WTC11 (cell line): ENCODE results near the gene CYREN. TPM values are rescaled to one million over a fixed set of nuclear protein-coding genes. Genes with fewer than 3 reads are reported as not detected.

ENCODE experiments used
- ATAC-seq: fragments of 200-7000 bp; cut with Tn5 transposase; 2 replicates; pipeline ENCODE4 v1.10.0; 2021; ENCODE audit warnings: mild to moderate bottlenecking, moderate library complexity
- CTCF ChIA-PET: fragments of 300-600 bp; sonication (Branson Sonifier 250); formaldehyde crosslinking; loops from one replicate; lab custom pipeline; 2021; ENCODE audit warnings: antibody characterized with exemption; lab: Charles Lee
- POLR2A ChIA-PET: fragments of 350-600 bp; sonication (Branson Sonifier 250); formaldehyde crosslinking; loops from one replicate; lab custom pipeline; 2021; ENCODE audit warnings: antibody characterized with exemption; lab: Charles Lee
- DNase-seq: peaks from one replicate; pipeline ENCODE4 v3.0.0; 2021; ENCODE audit warnings: low spot score
- H3K27ac Mint-ChIP-seq: 2 replicates; pipeline ENCODE4 v1.8.0; 2021; ENCODE audit warnings: mixed read lengths
- H3K27me3 Mint-ChIP-seq: 2 replicates; pipeline ENCODE4 v1.8.0; 2021; ENCODE audit warnings: low read depth, mild to moderate bottlenecking, moderate library complexity, mixed read lengths
- H3K36me3 Mint-ChIP-seq: 2 replicates; pipeline ENCODE4 v1.8.0; 2021; ENCODE audit warnings: mixed read lengths
- H3K4me1 Mint-ChIP-seq: 2 replicates; pipeline ENCODE4 v1.8.0; 2022; ENCODE audit warnings: mixed read lengths
- H3K4me3 Mint-ChIP-seq: 2 replicates; pipeline ENCODE4 v1.8.0; 2021; ENCODE audit warnings: mild to moderate bottlenecking, moderate library complexity, mixed read lengths
- H3K9me3 Mint-ChIP-seq: 2 replicates; pipeline ENCODE4 v1.8.0; 2021; ENCODE audit warnings: mixed read lengths
- CREM ChIP-seq: sonication (generic); formaldehyde crosslinking; IDR thresholded peaks from 2 replicates; pipeline ENCODE4 v1.8.1; 2022; ENCODE audit warnings: mild to moderate bottlenecking, missing genetic modification reagents, moderate library complexity
- ETV6 ChIP-seq: sonication (generic); formaldehyde crosslinking; IDR thresholded peaks from 2 replicates; pipeline ENCODE4 v1.8.1; 2022; ENCODE audit warnings: mild to moderate bottlenecking, missing genetic modification reagents
- PRRX2 ChIP-seq: fragments of 250-450 bp; sonication (Bioruptor Pico); IDR thresholded peaks from 2 replicates; pipeline ENCODE4 v1.8.0; 2021; ENCODE audit warnings: mild to moderate bottlenecking
- RELA ChIP-seq: sonication (generic); formaldehyde crosslinking; IDR thresholded peaks from 2 replicates; pipeline ENCODE4 v1.8.1; 2022; ENCODE audit warnings: missing genetic modification reagents, mild to moderate bottlenecking, borderline replicate concordance
- SMAD4 ChIP-seq: sonication (generic); formaldehyde crosslinking; IDR thresholded peaks from 2 replicates; pipeline ENCODE4 v1.8.0; 2022; ENCODE audit warnings: mild to moderate bottlenecking, missing genetic modification reagents
- ZBTB21 ChIP-seq: sonication (generic); formaldehyde crosslinking; IDR thresholded peaks from 2 replicates; pipeline ENCODE4 v1.8.1; 2023; ENCODE audit warnings: mild to moderate bottlenecking, missing genetic modification reagents, borderline replicate concordance
- ZNF138 ChIP-seq: sonication (generic); formaldehyde crosslinking; conservative IDR thresholded peaks from 2 replicates; pipeline ENCODE4 v1.8.1; 2022; ENCODE audit warnings: mild to moderate bottlenecking, moderate library complexity, missing genetic modification reagents
- ZNF396 ChIP-seq: fragments of 250-450 bp; sonication (Bioruptor Pico); IDR thresholded peaks from 2 replicates; pipeline ENCODE4 v1.8.0; 2021; ENCODE audit warnings: mild to moderate bottlenecking, moderate library complexity, borderline replicate concordance
- total RNA-seq: library from RNA; stranded (reverse); gene quantifications from 3 replicates; pipeline ENCODE4 v1.2.3, GENCODE V29; 2021
- TF ChIP-seq, protein P1 (sequence below): sonication (generic); formaldehyde crosslinking; IDR thresholded peaks from 2 replicates; pipeline ENCODE4 v1.8.1; 2023; ENCODE audit warnings: mild to moderate bottlenecking, missing genetic modification reagents
- TF ChIP-seq, protein P2 (sequence below): fragments of 250-450 bp; sonication (Bioruptor Pico); IDR thresholded peaks from 2 replicates; pipeline ENCODE4 v1.8.0; 2021; ENCODE audit warnings: mild to moderate bottlenecking
- TF ChIP-seq, protein P3 (sequence below): sonication (generic); formaldehyde crosslinking; IDR thresholded peaks from 2 replicates; pipeline ENCODE4 v1.8.0; 2022; ENCODE audit warnings: mild to moderate bottlenecking, missing genetic modification reagents
- TF ChIP-seq, protein P4 (sequence below): sonication (generic); formaldehyde crosslinking; IDR thresholded peaks from 2 replicates; pipeline ENCODE4 v1.8.0; 2023; ENCODE audit warnings: missing genetic modification reagents
- TF ChIP-seq, protein P5 (sequence below): fragments of 250-450 bp; sonication (Bioruptor Pico); conservative IDR thresholded peaks from 2 replicates; pipeline ENCODE4 v1.9.0; 2021; ENCODE audit warnings: mild to moderate bottlenecking
- TF ChIP-seq, protein P6 (sequence below): fragments of 200-600 bp; IDR thresholded peaks from 2 replicates; pipeline ENCODE4 v1.8.0; 2022; ENCODE audit warnings: antibody characterized with exemption
- TF ChIP-seq, protein P7 (sequence below): fragments of 250-450 bp; sonication (Bioruptor Pico); IDR thresholded peaks from 2 replicates; pipeline ENCODE4 v1.9.0; 2021; ENCODE audit warnings: mild to moderate bottlenecking
- TF ChIP-seq, protein P8 (sequence below): sonication (generic); formaldehyde crosslinking; IDR thresholded peaks from 2 replicates; pipeline ENCODE4 v1.8.0; 2023; ENCODE audit warnings: missing genetic modification reagents, mild to moderate bottlenecking, borderline replicate concordance

CYREN gene
- total RNA-seq, 1 experiment from 2014 or later = 37.9 TPM

DNA sequence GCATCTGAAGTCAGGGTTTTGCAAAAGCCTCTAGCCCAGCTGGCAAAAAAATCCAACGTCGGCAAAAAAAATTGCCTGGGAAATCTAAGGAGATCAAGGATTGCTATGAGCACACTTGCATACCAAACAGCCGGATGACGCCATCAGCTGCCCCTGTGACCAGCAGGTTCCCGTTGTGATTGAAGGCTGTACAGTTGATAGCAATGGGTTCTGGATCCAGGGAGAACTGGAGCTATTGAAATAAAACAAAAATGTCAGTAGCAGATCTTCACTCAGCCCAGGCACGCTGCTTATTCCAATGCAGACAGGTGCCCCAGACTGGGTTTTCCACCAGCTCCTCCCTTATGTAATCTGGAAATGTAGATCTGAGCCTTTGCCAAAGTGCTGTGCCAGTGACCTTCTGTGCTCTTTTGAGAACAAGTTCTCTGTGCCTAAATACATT, 18.7 kb upstream of the CYREN start (continued):
- TF ChIP-seq, protein P1, sequence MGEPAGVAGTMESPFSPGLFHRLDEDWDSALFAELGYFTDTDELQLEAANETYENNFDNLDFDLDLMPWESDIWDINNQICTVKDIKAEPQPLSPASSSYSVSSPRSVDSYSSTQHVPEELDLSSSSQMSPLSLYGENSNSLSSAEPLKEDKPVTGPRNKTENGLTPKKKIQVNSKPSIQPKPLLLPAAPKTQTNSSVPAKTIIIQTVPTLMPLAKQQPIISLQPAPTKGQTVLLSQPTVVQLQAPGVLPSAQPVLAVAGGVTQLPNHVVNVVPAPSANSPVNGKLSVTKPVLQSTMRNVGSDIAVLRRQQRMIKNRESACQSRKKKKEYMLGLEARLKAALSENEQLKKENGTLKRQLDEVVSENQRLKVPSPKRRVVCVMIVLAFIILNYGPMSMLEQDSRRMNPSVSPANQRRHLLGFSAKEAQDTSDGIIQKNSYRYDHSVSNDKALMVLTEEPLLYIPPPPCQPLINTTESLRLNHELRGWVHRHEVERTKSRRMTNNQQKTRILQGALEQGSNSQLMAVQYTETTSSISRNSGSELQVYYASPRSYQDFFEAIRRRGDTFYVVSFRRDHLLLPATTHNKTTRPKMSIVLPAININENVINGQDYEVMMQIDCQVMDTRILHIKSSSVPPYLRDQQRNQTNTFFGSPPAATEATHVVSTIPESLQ (CRISPR knock-in tag) = no peak
- TF ChIP-seq, protein P2, sequence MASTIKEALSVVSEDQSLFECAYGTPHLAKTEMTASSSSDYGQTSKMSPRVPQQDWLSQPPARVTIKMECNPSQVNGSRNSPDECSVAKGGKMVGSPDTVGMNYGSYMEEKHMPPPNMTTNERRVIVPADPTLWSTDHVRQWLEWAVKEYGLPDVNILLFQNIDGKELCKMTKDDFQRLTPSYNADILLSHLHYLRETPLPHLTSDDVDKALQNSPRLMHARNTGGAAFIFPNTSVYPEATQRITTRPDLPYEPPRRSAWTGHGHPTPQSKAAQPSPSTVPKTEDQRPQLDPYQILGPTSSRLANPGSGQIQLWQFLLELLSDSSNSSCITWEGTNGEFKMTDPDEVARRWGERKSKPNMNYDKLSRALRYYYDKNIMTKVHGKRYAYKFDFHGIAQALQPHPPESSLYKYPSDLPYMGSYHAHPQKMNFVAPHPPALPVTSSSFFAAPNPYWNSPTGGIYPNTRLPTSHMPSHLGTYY (CRISPR knock-in tag) = no peak
- no peak for TF ChIP-seq ZNF138 (CRISPR knock-in tag)

DNA sequence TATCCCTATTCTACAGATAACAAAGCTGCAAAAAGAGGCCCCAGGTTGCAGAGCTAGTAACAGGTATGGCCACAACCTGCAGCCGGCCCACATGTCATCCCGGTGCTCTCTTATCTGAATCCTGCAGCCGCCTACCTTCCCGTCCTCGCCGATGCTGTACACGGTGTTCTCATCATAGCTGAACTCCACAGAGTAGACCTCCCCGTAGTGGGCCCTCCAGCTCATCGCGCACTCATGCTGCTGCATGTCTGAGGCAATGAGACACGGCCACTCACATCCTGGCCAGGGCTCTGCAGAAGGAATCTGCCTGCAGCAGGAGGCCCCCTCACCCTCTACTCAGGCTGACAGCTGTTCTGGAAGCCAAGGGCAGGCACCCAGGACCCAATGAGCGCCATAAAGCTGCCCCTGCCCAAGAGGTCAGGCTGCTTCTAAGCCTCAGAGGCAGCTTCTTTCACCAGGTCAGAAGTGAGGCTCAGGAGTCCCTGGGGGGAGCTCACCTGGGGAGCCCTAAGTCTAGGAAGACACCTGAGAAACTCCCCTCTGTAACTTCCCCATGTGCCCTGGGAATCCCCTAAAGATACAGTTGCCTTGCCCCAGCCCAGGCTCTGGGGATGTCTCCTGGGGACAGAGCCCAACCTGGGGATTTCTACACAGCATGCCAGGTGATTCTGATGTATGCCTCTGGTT, 17.9 kb upstream of the CYREN start:
- peaks cover 5% of the 10 kb centered on the region for H3K9me3 Mint-ChIP-seq
- H3K4me3 Mint-ChIP-seq = no peak overlapping the region
- TF ChIP-seq, protein P2 (CRISPR knock-in tag) = no peak
- TF ChIP-seq, protein P3, sequence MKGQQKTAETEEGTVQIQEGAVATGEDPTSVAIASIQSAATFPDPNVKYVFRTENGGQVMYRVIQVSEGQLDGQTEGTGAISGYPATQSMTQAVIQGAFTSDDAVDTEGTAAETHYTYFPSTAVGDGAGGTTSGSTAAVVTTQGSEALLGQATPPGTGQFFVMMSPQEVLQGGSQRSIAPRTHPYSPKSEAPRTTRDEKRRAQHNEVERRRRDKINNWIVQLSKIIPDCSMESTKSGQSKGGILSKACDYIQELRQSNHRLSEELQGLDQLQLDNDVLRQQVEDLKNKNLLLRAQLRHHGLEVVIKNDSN (CRISPR knock-in tag) = no peak
- TF ChIP-seq ZNF396 (CRISPR knock-in tag) = no peak
- TF ChIP-seq SMAD4 (CRISPR knock-in tag) = no peak
- TF ChIP-seq, protein P4, sequence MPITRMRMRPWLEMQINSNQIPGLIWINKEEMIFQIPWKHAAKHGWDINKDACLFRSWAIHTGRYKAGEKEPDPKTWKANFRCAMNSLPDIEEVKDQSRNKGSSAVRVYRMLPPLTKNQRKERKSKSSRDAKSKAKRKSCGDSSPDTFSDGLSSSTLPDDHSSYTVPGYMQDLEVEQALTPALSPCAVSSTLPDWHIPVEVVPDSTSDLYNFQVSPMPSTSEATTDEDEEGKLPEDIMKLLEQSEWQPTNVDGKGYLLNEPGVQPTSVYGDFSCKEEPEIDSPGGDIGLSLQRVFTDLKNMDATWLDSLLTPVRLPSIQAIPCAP (CRISPR knock-in tag) = no peak
- TF ChIP-seq ETV6 (CRISPR knock-in tag) = no peak
- TF ChIP-seq, protein P5, sequence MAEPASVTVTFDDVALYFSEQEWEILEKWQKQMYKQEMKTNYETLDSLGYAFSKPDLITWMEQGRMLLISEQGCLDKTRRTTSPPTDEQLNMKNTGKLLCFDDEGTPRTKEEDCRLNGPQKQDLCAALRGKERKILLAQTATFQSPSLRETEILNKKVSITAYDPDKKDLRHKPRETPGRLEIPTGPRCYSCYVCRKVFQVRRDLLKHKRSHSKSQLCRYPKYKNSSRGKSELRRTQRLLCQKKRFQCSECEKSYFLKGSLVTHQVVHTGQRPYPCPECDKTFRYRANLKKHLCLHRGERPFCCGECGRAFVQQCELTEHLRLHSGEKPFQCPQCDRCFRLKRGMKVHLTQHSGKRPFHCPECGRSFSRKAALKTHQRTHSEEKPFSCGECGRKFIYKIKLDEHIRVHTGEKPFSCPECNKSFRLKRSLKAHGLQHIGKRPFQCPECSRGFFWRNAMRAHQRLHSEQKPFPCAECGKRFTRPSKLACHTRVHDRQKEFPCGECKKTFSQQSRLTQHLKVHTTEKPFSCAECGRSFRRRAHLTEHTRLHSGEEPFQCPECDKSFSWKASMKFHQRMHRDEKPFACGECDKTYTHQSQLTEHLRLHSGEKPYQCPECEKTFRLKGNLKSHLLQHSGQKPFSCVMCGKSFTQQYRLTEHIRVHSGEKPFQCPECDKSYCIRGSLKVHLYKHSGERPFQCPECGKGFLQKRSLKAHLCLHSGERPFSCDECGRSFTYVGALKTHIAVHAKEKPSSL (CRISPR knock-in tag) = no peak
- TF ChIP-seq ZBTB21 (CRISPR knock-in tag) = no peak
- no peak for TF ChIP-seq RELA (CRISPR knock-in tag)
- TF ChIP-seq, protein P6, sequence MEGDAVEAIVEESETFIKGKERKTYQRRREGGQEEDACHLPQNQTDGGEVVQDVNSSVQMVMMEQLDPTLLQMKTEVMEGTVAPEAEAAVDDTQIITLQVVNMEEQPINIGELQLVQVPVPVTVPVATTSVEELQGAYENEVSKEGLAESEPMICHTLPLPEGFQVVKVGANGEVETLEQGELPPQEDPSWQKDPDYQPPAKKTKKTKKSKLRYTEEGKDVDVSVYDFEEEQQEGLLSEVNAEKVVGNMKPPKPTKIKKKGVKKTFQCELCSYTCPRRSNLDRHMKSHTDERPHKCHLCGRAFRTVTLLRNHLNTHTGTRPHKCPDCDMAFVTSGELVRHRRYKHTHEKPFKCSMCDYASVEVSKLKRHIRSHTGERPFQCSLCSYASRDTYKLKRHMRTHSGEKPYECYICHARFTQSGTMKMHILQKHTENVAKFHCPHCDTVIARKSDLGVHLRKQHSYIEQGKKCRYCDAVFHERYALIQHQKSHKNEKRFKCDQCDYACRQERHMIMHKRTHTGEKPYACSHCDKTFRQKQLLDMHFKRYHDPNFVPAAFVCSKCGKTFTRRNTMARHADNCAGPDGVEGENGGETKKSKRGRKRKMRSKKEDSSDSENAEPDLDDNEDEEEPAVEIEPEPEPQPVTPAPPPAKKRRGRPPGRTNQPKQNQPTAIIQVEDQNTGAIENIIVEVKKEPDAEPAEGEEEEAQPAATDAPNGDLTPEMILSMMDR = no peak
- TF ChIP-seq, protein P7, sequence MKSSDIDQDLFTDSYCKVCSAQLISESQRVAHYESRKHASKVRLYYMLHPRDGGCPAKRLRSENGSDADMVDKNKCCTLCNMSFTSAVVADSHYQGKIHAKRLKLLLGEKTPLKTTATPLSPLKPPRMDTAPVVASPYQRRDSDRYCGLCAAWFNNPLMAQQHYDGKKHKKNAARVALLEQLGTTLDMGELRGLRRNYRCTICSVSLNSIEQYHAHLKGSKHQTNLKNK (CRISPR knock-in tag) = no peak
- TF ChIP-seq CREM = no peak
- TF ChIP-seq, protein P8, sequence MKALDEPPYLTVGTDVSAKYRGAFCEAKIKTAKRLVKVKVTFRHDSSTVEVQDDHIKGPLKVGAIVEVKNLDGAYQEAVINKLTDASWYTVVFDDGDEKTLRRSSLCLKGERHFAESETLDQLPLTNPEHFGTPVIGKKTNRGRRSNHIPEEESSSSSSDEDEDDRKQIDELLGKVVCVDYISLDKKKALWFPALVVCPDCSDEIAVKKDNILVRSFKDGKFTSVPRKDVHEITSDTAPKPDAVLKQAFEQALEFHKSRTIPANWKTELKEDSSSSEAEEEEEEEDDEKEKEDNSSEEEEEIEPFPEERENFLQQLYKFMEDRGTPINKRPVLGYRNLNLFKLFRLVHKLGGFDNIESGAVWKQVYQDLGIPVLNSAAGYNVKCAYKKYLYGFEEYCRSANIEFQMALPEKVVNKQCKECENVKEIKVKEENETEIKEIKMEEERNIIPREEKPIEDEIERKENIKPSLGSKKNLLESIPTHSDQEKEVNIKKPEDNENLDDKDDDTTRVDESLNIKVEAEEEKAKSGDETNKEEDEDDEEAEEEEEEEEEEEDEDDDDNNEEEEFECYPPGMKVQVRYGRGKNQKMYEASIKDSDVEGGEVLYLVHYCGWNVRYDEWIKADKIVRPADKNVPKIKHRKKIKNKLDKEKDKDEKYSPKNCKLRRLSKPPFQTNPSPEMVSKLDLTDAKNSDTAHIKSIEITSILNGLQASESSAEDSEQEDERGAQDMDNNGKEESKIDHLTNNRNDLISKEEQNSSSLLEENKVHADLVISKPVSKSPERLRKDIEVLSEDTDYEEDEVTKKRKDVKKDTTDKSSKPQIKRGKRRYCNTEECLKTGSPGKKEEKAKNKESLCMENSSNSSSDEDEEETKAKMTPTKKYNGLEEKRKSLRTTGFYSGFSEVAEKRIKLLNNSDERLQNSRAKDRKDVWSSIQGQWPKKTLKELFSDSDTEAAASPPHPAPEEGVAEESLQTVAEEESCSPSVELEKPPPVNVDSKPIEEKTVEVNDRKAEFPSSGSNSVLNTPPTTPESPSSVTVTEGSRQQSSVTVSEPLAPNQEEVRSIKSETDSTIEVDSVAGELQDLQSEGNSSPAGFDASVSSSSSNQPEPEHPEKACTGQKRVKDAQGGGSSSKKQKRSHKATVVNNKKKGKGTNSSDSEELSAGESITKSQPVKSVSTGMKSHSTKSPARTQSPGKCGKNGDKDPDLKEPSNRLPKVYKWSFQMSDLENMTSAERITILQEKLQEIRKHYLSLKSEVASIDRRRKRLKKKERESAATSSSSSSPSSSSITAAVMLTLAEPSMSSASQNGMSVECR (CRISPR knock-in tag) = no peak
- no peak for TF ChIP-seq PRRX2
- H3K4me1 Mint-ChIP-seq = no peaks in the 10 kb centered on the region
- CTCF ChIA-PET = interaction anchor here (1.4 kb wide), 1 partner anchor 18 kb away, joined by 4 read pairs; the partner anchor contains the start of gene CYREN
- no peaks in the 10 kb centered on the region for H3K27me3 Mint-ChIP-seq
- no peak for DNase-seq
- no peak overlapping the region for H3K27ac Mint-ChIP-seq
- ATAC-seq = no peak
- H3K36me3 Mint-ChIP-seq = peaks cover 40% of the 10 kb centered on the region
- POLR2A ChIA-PET = no interaction called here
